PC-9 (cell line): ENCODE data around the gene DGKZ. TPM values are rescaled to one million over a fixed set of nuclear protein-coding genes. Genes with fewer than 3 reads are reported as not detected.

ENCODE experiments used
- BruUV-seq: library from RNA; stranded (reverse); fragments of 400-500 nt; replicated peaks from 2 replicates; lab custom pipeline; 2021; lab: Mats Ljungman, UMichigan
- CTCF ChIA-PET: fragments of 300-600 bp; sonication (Branson Sonifier 250); formaldehyde crosslinking; loops from one replicate; lab custom pipeline; 2022; ENCODE audit warnings: antibody characterized with exemption; lab: Charles Lee
- POLR2A ChIA-PET: fragments of 300-600 bp; sonication (Branson Sonifier 250); formaldehyde crosslinking; loops from one replicate; lab custom pipeline; 2022; ENCODE audit warnings: antibody characterized with exemption; ENCODE audit not compliant: unreplicated experiment; lab: Charles Lee
- DNase-seq, 2 experiments: peaks; one replicate each; pipeline versions ENCODE4 v3.0.0 to v3.0.0-alpha.2; 2015 to 2022; ENCODE audit warnings: mixed read lengths in 1 of 2
- H2AFZ ChIP-seq: fragments of 200-600 bp; sonication (generic); 2 replicates; pipeline ENCODE4 v1.8.1; 2017; ENCODE audit warnings: antibody characterized with exemption
- H3F3A ChIP-seq: fragments of 200-600 bp; sonication (generic); 2 replicates; pipeline ENCODE4 v1.8.1; 2017; ENCODE audit warnings: antibody characterized with exemption, mild to moderate bottlenecking, low read depth; ENCODE audit not compliant: insufficient read depth
- H3K27ac ChIP-seq: fragments of 200-600 bp; sonication (generic); 2 replicates; pipeline ENCODE4 v1.6.1; 2016; ENCODE audit warnings: mixed run types
- H3K27me3 ChIP-seq: fragments of 200-600 bp; sonication (generic); 2 replicates; pipeline ENCODE4 v1.6.1; 2016; ENCODE audit warnings: low read depth, mixed run types; ENCODE audit not compliant: insufficient read depth
- H3K36me3 ChIP-seq: fragments of 200-600 bp; sonication (generic); 2 replicates; pipeline ENCODE4 v1.6.1; 2016; ENCODE audit warnings: low read depth, mixed run types
- H3K4me1 ChIP-seq: fragments of 200-600 bp; sonication (generic); replicated peaks from 2 replicates; pipeline ENCODE4 v1.6.1; 2016; ENCODE audit warnings: mixed run types; ENCODE audit not compliant: insufficient read depth
- H3K4me2 ChIP-seq: fragments of 200-600 bp; sonication (generic); 2 replicates; pipeline ENCODE4 v1.6.1; 2017; ENCODE audit warnings: mixed run types
- H3K4me3 ChIP-seq: fragments of 200-600 bp; sonication (generic); 2 replicates; pipeline ENCODE4 v1.6.1; 2016; ENCODE audit warnings: mixed run types
- H3K79me2 ChIP-seq: fragments of 200-600 bp; sonication (generic); 2 replicates; pipeline ENCODE4 v1.6.1; 2017; ENCODE audit warnings: low read depth, mixed run types
- H3K9me2 ChIP-seq: fragments of 200-600 bp; sonication (generic); 2 replicates; pipeline ENCODE4 v1.8.1; 2017; ENCODE audit warnings: mild to moderate bottlenecking; ENCODE audit not compliant: insufficient read depth
- H3K9me3 ChIP-seq: fragments of 200-600 bp; sonication (generic); 2 replicates; pipeline ENCODE4 v1.8.1; 2016; ENCODE audit warnings: low read depth; ENCODE audit not compliant: insufficient read depth
- H4K20me1 ChIP-seq: fragments of 200-600 bp; sonication (generic); 2 replicates; pipeline ENCODE4 v1.8.1; 2017; ENCODE audit not compliant: insufficient read depth
- CTCF ChIP-seq: fragments of 200-600 bp; sonication (generic); conservative IDR thresholded peaks from 2 replicates; pipeline ENCODE4 v1.6.1; 2017; ENCODE audit warnings: mixed run types, antibody characterized with exemption, mild to moderate bottlenecking, moderate library complexity
- EZH2 ChIP-seq: fragments of 200-600 bp; sonication (generic); IDR thresholded peaks from 2 replicates; pipeline ENCODE4 v1.8.0; 2017; ENCODE audit warnings: antibody characterized with exemption, low read depth
- intact Hi-C: fragments of 100-400 bp; cut with micrococcal nuclease; formaldehyde crosslinking; loops from one replicate; pipeline ENCODE4 v1.10.0; 2022; ENCODE audit not compliant: unreplicated experiment
- total RNA-seq: library from RNA; stranded (reverse); gene quantifications from 2 replicates; pipeline ENCODE4 v1.2.3, GENCODE V29; 2021

Gene DGKZ
- total RNA-seq, 1 experiment from 2014 or later: 49.3 TPM

- no peaks in the 10 kb centered on the region for H3K9me2 ChIP-seq
- no peaks in the 10 kb centered on the region for H3K27me3 ChIP-seq
- H3K4me3 ChIP-seq: peak overlapping the region; percentile 97
- no peak for TF ChIP-seq EZH2
- no peaks in the 10 kb centered on the region for H3K9me3 ChIP-seq
- ChIA-PET CTCF (interaction anchor here (0.7 to 1.3 kb wide), 4 partner anchors 8 to 214 kb away, joined by 3 to 6 read pairs (median 4); partner anchors contain the start of gene CHRM4), POLR2A (interaction anchor here (0.6 kb wide), 1 partner anchor 20 kb away, joined by 3 read pairs; no protein-coding TSS in a partner anchor)
- no peak for DNase-seq
- no TSS peak for BruUV-seq
- peaks cover 36% of the 10 kb centered on the region for H3K4me1 ChIP-seq
- H3F3A ChIP-seq: no peaks in the 10 kb centered on the region; the same call in 1 of the 2 replicates
- peak overlapping the region; percentile 83 for H2AFZ ChIP-seq
- peaks cover 13% of the 10 kb centered on the region for H4K20me1 ChIP-seq
- H3K36me3 ChIP-seq: no peaks in the 10 kb centered on the region
- no peak overlapping the region for H3K27ac ChIP-seq
- intact Hi-C loops: loop anchor here (10.0 kb wide), 1 partner anchor 223 kb away; the partner anchor contains the start of gene PHF21A
- peaks cover 46% of the 10 kb centered on the region for H3K79me2 ChIP-seq
- H3K4me2 ChIP-seq: peak overlapping the region; percentile 90
Observed at GRCh38 chr11:46347637-46348311, 511 bp downstream of the DGKZ start.

GRCh38 chr11:46348566-46349401 is 1.5 kb downstream of the DGKZ start:
- Histone ChIP-seq H4K20me1 (peaks cover 18% of the 10 kb centered on the region), H3K27me3 (no peaks in the 10 kb centered on the region), H3K27ac (no peak overlapping the region), H3K36me3 (0 out of 2 replicates have a peak, but pooled peaks cover 3% of the 10 kb centered on the region), H3F3A (no peaks in the 10 kb centered on the region; the same call in 1 of the 2 replicates), H3K9me3 (no peaks in the 10 kb centered on the region), H3K4me2 (peak overlapping the region; percentile 90), H3K79me2 (peaks cover 53% of the 10 kb centered on the region), H3K4me3 (peak overlapping the region; percentile 97), H2AFZ (no peak overlapping the region), H3K4me1 (peaks cover 26% of the 10 kb centered on the region), H3K9me2 (no peaks in the 10 kb centered on the region)
- no peak for TF ChIP-seq CTCF
- no peak for TF ChIP-seq EZH2
- intact Hi-C loops: loop anchor here (10.0 kb wide), 1 partner anchor 224 kb away; the partner anchor contains the start of gene PHF21A
- DNase-seq: no peak
- POLR2A ChIA-PET: no interaction called here
- BruUV-seq: TSS peak; percentile 44
- CTCF ChIA-PET: interaction anchor here (1.0 kb wide), 2 partner anchors 9 to 33 kb away, joined by 3 to 6 read pairs; partner anchors contain the start of gene MDK

DNA sequence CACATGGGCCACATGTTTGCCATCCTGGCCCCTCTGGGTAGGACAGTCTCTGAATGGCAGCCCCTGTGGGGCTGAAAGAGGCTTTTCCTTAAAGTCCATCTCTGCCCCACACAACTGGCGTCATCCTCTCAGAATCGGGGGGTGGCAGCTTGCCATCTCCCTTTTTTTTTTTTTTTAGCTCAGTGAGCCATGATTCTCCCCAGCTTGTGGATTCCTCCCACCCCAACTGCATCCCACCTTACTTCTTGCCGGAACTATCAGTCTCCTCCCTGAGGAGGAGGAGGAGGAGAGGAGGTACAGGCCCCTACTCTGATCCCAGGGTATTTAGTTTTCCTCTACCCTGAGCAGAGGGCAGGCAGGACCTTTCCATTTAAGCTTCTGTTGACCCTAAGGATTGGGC is 3.4 kb downstream of the DGKZ start:
- H3K79me2 ChIP-seq: peaks cover 64% of the 10 kb centered on the region
- no peaks in the 10 kb centered on the region for H3K9me2 ChIP-seq
- H3K27me3 ChIP-seq: no peaks in the 10 kb centered on the region
- H3K27ac ChIP-seq: no peak overlapping the region
- H3K4me1 ChIP-seq: peaks cover 22% of the 10 kb centered on the region
- DNase-seq: no peak
- H3K36me3 ChIP-seq: peaks cover 10% of the 10 kb centered on the region; the same call in 1 of the 2 replicates
- H4K20me1 ChIP-seq: peaks cover 18% of the 10 kb centered on the region
- no peak overlapping the region for H2AFZ ChIP-seq
- TF ChIP-seq EZH2 (no peak), CTCF (no peak)
- intact Hi-C loops: no loop called here
- H3K4me2 ChIP-seq: no peak overlapping the region
- BruUV-seq: no TSS peak
- no peak overlapping the region for H3K4me3 ChIP-seq
- no peaks in the 10 kb centered on the region for H3K9me3 ChIP-seq
- no peaks in the 10 kb centered on the region for H3F3A ChIP-seq
- ChIA-PET CTCF (no interaction called here), POLR2A (interaction anchor here (0.6 kb wide), 1 partner anchor 300 kb away, joined by 3 read pairs; no protein-coding TSS in a partner anchor)
